Measurements from ENCODE around the gene AKT1S1.

AKT1S1 gene

GRCh38 chr19:49907745-49908446, 30.7 kb upstream of the AKT1S1 start:
- DNase-seq = no peak

GRCh38 chr19:49906879-49907564, 29.9 kb upstream of the AKT1S1 start:
- no peak for DNase-seq

- peak; percentile 38 for DNase-seq
Measured at GRCh38 chr19:49904136-49904535, 27.0 kb upstream of the AKT1S1 start.

DNA sequence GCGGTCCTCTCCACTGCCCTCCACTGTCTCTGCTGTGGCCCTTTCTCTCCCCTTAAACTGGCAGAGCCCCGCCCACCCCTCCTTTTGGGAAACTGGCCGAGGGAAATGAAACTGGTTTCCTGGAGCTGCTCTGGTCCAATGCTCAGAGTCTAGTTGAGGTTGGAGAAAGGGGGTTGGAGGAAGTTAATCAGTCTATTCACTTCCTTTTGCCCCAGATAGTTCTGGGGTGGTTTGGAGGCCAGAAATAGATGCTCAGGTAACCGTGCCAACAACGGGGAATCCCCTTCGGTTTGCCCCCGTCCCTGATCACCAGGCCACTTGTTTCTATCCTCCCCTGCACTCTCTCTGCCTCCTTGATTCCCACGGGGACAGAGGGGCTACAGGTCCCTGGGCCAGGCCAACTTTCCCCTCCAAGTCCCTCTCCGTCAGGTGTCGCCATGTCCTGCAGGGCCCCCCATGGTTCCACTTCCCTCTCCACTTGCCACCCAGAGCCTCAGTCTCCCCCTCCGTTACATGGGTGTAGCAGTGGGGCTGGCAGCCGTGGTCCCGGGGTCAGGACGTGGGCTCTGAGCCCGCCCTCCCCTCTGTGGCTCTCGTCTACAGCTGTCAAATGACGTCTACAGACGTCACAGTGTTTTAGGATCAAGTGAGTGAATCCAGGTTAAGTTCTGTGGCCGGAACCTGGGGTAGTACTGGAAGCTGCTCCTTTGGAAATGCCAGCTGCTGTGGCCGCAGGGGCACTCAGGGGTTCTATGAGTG, 19.9 kb upstream of the AKT1S1 start, which contains the start of gene IL4I1:
TSS of gene IL4I1 (minus strand) at position 25 of the 759 bp plus-strand sequence. CDS start 727 bp downstream, outside the sequence.
- peak; percentile 94 for DNase-seq

DNA sequence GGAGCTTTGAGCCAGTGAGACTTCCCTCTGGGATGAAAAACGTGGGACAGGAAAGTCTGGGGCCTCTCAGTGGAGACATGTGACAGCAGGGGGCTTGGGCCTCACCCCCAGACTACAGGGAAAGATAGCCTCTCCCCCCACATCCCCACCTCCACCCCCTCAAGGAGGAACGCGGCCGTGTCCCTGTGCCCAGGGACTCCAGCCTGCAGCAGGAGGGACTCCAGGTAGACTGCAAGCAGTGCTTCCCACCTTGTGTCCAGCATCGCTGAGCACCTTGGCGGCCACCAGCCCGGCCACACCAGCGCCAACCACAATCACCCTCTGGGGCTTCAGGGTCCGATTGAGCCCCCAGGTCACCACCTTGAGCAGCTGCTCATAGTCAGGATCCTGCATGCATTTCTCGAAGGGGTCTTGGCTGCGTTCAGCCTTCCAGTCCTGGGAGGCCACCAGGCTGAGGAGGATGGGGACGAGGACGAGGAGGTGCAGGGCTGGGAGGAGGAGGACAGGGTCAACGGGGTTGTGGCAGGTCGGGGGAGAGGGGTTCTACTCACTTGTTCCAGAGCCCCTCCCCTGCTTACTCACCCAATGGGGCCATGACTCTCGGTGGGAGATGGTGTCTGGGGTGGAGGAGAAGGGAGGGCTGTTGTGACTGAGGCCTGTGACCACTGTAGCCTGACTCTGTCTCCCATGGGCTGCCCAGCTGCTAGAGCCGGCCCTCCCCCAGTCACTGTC, 18.6 kb upstream of the AKT1S1 start:
- no peak for DNase-seq

DNA sequence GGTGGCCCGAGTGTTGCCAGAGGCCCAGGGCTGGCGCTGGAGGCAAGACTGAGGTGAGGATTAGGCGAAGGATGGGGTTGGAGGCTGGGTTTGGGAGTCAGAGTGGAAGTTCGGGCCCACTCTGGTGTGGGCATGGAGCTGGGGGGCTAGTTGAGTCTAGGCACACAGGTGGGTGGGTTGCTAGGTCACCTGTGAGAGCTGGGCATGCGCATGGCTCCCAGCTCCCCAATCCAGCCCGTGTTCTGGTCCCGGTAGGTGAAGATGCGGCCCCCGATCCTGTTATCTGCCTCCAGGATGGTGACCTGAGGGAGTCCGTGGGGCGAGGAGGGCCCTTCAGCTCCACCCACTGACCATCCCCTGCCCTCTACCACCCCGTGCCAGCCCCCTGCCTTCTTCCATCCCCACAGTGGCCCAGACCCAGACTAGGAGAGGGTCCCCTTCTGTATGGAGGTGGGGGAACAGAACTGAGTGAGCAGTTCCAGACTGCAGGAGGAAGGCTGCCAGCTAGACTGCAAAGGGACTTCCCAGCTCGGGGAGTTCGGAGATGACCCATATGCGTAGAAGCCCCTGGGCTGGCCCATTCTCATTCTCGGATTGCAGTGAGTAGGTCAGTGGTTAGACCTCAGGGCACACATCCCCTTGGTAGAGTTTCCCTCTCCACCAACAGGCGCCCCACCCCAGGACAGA, 17.9 kb upstream of the AKT1S1 start:
- peak; percentile 40 for DNase-seq

- no peak for DNase-seq
Measured at GRCh38 chr19:49894011-49894664, 17.0 kb upstream of the AKT1S1 start.

DNA sequence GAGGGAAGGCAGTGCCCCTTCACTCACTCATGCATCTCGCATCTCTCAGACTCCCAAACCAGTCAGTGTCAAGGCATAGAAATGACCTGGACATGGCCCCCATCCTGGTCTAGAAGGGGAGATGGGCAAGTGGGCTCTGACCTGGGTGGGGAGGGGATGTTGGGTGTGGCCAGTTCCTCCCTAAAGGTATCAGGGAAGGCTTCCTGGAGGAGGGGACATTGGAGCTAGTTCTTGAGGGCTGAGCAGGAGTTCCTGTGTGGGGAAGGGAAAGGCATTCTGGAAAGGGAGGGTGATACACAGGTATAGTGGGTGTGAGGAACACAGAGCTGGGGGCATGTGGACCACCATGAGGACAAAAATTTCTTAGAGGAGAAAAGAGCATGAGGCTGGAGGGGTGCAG, 15.6 kb upstream of the AKT1S1 start:
- DNase-seq = no peak

DNA sequence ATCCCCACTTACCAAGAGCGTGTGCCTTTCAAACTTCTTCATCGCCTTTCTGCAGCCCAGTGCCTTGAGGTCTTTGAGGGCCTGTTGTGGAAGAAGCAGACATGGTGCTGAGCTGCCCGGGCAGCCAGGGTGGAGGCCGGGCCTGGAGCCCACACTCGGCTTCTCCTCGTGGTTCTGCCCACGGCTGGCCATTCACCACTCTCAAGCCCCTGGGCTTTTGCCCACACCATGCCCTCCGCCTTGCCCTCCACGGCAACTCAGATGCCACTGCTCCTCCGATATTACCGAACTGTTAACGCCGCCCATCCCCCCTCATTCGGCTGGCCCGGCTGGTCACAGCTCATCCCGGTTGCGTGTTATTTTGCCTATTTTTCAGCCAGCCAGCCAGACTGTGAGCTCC, 14.2 kb upstream of the AKT1S1 start:
- no peak for DNase-seq

- DNase-seq = no peak
Measured at GRCh38 chr19:49890349-49891311, 13.5 kb upstream of the AKT1S1 start.

DNA sequence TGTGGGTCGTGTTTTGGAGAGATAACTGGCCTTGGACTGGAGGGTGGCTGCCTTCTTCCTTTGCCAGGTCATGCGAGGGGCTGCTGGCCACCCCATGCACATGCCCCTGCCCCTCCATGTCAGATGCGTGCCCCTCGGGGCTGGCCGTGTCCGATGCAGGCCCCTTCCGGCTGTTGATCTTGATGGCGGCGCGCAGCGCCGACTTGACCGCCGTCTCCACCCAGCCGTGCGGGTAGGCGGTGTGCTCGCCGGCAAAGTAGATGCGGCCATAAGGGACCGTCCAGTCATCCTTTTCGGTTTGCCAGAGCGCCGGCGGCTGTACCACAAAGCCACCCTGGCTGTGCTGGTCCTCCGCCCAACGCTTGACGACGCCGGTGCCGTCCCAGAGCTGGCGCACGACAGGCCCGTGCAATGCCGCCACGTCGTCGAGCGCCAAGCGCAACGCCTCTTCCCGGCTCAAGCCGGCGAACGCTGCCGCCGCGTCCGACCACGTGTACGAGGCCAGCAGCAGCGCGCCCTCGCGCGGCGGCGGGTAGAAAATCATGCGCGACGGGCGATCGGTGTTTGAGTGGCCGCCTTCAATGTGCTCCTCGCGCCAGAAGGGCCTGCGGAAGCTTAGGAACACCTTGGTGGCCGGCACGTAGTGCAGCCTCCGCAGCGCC, 12.7 kb upstream of the AKT1S1 start:
- no peak for DNase-seq

DNA sequence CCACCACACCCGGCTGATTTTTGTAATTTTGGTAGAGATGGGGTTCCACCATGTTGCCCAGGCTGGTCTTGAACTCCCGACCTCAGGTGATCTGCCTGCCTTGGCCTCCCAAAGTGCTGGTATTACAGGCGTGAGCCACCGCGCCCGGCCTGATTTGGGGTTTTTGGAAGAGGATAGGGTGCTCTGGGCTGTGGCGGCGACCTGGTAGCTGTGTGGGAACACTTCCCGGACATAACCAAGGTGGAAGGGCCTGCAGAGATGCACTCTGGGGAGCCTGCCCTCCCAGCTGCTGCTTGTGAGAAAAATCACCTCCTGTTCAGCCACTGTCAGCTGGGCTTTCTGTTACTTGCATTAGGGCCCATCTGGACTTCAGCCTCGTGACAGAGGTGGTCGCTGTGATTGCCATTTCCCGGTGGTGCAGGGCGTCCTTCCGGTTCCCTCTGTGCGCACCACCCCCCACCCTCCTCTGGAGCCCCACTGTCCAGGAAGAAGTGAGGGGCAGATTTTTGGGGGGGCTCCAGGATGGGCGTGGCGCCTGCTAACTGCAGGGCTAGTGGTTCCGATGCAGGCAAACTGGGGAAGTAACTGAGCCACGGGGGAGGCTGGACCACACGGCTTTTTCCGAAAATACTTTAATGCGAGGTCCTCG, 12.0 kb upstream of the AKT1S1 start:
- no peak for DNase-seq

GRCh38 chr19:49888510-49888824, 11.3 kb upstream of the AKT1S1 start:
- DNase-seq = no peak

- no peak for DNase-seq
Measured at GRCh38 chr19:49887665-49888509, 10.7 kb upstream of the AKT1S1 start.

DNA sequence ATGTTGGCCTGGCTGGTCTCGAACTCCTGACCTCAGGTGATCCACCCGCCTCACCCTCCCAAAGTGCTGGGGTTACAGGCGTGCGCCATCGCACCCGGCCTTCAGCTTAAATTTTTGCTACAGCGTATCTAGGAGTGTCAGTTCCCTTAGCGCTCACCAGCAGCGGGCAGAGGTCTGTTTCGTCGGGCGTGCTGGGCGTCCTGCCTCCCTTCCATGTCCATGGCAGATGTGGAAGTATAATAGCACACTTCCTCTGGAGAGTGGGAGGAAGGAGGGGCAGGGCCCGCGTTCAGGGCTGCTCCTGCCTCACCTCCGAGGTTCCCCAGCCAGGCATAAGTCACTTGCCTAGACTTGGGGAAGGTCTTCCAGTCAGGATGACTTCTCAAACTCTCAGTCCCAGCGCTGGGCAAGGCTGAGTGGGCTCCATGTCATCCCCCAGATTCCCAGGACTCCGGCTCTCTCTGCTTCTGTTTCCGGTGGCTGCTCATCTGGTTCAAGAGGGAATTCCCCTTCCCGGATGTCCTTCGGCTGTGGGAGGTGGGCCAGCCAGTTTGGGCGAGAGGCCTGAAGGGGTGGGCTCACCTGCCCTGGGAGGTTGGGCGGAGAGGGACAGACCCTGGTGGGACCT, 10.0 kb upstream of the AKT1S1 start:
- DNase-seq = no peak

DNA sequence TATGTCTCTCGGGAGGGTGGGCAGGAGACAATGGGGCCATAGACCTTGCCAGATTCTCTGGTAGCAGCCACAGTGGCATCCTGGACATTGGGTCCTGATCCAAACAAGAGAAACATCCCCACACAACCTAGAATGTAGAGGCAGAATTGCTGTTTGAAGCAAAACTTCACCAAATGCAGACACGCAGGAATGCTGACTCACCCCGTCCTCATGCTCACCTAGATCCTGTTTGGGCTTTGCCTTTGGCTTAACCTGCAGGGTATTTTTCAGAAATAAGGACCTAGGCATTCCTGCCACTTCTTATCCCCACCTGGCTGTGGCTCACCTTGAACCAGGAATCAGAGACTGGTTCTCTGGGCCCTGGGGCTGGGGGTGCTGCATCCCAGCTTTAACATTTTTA, 7.6 kb upstream of the AKT1S1 start:
- DNase-seq = no peak

GRCh38 chr19:49884109-49884508, 7.0 kb upstream of the AKT1S1 start:
- DNase-seq = no peak

GRCh38 chr19:49883094-49883493, 5.9 kb upstream of the AKT1S1 start:
- no peak for DNase-seq
